Activated CD4-positive, alpha-beta T cell treated with anti-CD3 and anti-CD28 coated beads, Interleukin-10, Interleukin-2, amounts not matched to agents 100 ng/mL and 50 ng/mL, durations not matched to agents 16 hours and 8 hours (primary cell): ENCODE data around the gene FIBCD1.

Experiments
- DNase-seq: peaks from one replicate; pipeline ENCODE4 v3.0.0-alpha.2; 2020

Gene FIBCD1

GRCh38 chr9:130905902-130906734, 32.9 kb downstream of the FIBCD1 start:
- no peak for DNase-seq

GRCh38 chr9:130905125-130905901, 33.7 kb downstream of the FIBCD1 start:
- DNase-seq, result no peak

GRCh38 chr9:130904070-130905044, 34.7 kb downstream of the FIBCD1 start:
- DNase-seq, result no peak

- no peak for DNase-seq
Measured at GRCh38 chr9:130903194-130904069, 35.6 kb downstream of the FIBCD1 start.

GRCh38 chr9:130902204-130903185, 36.6 kb downstream of the FIBCD1 start:
- no peak for DNase-seq

GRCh38 chr9:130901498-130902203, 37.4 kb downstream of the FIBCD1 start:
- DNase-seq, result no peak

- DNase-seq, result no peak
Measured at GRCh38 chr9:130900701-130901497, 38.1 kb downstream of the FIBCD1 start.

- no peak for DNase-seq
Measured at GRCh38 chr9:130899051-130899748, 39.8 kb downstream of the FIBCD1 start.

GRCh38 chr9:130898552-130898852, 40.5 kb downstream of the FIBCD1 start:
- no peak for DNase-seq

GRCh38 chr9:130897848-130898551, 41.0 kb downstream of the FIBCD1 start:
- no peak for DNase-seq

- no peak for DNase-seq
Measured at GRCh38 chr9:130897105-130897751, 41.8 kb downstream of the FIBCD1 start.

GRCh38 chr9:130896233-130897014, 42.6 kb downstream of the FIBCD1 start, which contains the start of gene QRFP:
TSS of gene QRFP (minus strand) at chr9:130896812. CDS start at chr9:130893838, 2,974 bp downstream.
- no peak for DNase-seq

- DNase-seq, result no peak
Measured at GRCh38 chr9:130895481-130896232, 43.4 kb downstream of the FIBCD1 start.

- no peak for DNase-seq
Measured at GRCh38 chr9:130895038-130895437, 44.0 kb downstream of the FIBCD1 start.

- DNase-seq, result no peak
Measured at GRCh38 chr9:130894546-130894945, 44.5 kb downstream of the FIBCD1 start.
